Stimulated activated CD8-positive, alpha-beta memory T cell treated with anti-CD3 and anti-CD28 coated beads, Interleukin-7, amount 100 ng/mL, for 1 hour (primary cell): ENCODE measurements around the gene KAT8.
"Not testable (repeated sequence)": the region's sequence is repeated elsewhere in the genome, so short reads cannot be mapped to it uniquely, and the experiment has no call there.

Experiments
- DNase-seq, 2 donors: peaks; one replicate each; pipeline ENCODE4 v3.0.0-alpha.2; 2020; ENCODE audit warnings: low read depth in 2 of 2

KAT8 gene

DNA sequence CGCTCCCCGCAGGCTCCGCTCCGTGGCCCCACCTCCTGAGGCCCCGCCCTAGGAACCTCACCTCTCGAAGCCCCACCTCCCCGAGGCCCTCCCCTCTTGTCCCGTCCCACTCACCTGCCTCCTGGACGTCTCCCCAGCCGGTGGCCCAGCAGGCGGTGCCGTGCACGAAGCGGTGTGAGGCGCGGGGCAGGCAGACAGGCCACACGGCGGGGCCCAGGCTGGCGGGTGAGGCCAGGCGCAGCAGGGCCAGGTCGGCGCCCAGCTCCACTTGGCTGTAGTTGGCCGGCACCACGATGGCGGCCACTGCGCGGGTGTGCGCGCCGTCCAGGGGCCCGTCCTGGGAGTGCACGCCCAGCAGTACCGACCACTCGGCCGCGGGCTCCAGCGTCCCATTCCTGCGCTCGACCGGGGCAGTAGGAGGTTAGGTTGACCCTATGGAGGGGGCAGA is 30.8 kb downstream of the KAT8 start:
- no peak for DNase-seq

DNA sequence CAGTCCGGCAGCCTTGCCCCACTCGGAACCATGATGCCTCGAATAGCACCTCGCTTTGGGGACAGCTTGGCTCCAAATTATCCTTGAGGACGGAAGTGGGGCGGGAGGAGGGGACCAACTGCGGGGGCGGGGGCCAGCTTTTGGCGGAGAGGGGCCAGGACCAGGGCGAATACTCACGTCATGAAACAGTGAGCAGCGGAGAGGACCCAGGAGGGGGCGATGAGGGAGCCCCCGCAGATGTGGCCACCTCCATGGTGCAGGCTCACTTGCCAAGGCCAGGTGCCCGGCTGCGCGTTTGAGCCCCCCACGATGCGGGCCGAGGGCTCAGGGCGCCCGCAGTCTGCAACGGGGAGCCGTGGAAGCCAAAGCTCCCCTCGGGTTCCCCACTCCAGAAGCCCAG is 31.4 kb downstream of the KAT8 start:
- no peak for DNase-seq

DNA sequence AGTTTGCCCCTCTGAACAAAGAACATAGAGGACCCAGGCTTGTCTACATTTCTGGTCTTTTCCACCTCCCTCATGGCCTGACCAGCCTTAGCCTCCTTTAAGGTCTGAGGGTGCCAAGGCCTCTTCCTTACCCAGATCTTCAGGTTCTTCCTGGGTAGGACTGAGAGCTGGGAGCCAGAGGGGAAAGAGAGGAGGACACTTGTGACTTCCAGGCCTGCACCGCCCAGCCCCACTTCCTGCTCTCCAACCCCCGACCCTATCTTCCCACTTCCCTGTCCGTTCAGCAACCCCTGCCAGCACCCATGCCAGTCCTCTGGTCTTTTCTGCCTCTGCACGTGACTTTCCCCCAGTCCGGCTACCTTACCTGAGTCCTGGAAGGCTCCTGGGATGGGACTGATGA is 31.9 kb downstream of the KAT8 start:
- DNase-seq: no peak

DNA sequence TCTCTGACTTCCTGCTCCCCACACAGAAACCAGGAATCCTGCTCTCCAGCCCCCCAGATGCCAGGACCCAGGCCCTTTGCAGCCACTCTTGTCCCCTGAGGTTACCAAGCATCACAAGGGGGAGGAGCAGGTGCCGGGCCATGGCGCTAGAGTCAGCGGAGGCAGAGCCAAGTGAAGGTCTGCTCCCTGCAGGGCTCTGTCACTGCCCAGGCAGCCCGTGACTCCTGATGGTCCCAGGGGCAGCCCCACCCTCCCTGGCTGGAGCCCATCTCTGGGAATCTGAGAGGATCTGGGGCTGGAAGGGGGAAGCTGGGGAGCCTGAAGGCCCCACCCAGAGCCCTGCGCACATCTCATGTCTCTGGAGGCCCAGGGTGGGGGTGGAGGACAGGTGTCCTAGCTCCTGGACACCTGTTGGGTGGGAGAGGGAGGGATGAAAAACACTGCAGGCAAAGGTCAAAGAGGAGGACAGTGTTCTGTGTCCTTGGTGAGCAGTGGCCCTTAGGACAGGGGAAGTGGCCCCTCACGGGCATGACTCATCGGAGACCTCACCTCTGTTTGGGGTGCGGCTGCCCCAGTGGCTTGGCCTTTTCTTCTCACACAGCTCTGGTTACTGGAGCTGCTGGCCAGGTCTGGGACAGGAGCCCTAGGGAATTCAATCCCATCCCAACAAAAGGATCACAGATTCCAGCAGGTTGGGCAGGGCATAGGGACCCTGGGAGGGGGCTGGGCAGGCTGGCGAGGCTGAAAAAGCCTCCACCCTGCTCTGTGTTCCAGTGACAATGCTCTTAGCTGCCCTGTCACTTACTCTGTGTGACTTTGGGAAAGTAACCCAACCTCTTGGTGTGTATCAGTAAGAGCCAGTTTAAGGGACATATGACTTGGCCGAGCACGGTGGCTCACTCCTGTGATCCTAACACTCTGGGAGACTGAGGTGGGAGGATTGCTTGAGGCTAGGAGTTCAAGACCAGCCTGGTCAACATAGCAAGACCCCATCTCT is 32.7 kb downstream of the KAT8 start, which contains the start of gene PRSS36:
TSS of gene PRSS36 (minus strand) at position 173 of the 997 bp plus-strand sequence. CDS start at position 142, 31 bp downstream.
- no peak for DNase-seq

DNA sequence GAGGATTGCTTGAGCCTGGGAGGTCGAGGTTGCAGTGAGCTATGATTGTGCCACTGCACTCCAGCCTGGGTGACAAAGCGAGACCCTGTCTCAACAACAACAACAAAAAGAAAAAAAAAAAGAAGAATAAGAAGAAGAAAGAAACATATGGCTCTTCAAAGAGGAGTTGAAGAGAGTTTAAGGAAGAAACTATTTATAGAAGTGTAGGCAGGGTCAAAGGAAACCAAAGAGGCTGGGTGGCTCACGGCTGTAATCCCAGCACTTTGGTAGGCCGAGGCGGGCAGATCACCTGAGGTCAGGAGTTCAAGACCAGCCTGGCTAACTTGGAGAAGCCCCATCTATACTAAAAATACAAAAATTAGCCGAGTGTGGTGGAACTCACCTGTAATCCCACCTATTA is 33.5 kb downstream of the KAT8 start:
- not testable (repeated sequence) for DNase-seq

DNA sequence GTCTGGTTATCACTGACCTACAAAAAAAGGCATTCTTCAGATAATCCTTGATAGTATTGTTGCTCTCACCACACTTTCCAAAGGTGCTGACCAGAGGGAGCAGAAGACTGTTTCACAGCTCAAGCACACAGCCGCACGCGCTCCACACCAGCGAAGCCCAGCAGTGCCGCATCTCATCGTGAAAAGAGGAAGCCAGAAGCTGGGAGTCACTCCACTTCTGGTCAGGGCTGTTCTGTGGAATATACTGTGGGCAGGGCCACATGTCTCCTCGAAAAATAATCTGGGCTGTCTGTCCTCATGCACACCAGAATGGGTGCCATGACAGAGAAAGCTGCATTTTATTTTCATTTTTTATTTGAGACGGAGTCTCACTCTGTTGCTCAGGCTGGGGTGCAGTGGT is 39.7 kb downstream of the KAT8 start:
- DNase-seq: no peak

DNA sequence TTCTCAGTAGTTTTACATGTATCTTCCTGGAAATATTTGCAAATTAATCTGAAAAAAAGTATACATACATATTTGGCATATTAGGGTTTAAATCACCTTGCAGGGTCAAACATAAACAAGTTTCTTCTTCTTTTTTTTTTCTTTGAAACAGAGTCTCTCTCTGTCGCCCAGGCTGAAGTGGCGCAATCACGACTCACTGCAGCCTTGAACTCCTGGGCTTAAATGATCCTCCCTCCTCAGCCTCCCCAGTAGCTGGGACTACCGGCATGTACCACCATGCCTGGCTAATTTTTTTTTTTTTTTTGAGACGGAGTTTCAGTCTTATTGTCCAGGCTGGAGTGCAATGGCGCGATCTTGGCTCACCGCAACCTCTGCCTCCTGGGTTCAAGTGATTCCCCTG is 49.9 kb downstream of the KAT8 start:
- DNase-seq: no peak

DNA sequence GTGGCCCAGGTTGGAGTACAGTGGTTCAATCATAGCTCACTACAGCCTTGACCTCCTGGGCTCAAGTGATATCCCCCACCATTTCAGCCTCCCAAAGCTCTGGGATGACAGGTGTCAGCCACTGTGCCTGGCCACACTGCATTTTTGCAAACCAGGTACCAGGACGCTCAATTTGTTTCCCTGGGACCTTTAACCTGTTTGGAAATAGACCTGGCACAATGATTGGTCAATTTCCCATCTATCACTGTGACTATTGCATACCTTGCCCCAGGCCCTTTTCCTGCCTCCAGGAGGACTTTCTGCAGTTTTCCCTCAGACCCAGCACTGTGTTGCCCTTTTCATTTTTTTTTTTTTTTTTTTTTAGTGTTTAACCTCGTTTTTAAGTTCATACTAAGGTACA is 51.4 kb downstream of the KAT8 start:
- no peak for DNase-seq

DNA sequence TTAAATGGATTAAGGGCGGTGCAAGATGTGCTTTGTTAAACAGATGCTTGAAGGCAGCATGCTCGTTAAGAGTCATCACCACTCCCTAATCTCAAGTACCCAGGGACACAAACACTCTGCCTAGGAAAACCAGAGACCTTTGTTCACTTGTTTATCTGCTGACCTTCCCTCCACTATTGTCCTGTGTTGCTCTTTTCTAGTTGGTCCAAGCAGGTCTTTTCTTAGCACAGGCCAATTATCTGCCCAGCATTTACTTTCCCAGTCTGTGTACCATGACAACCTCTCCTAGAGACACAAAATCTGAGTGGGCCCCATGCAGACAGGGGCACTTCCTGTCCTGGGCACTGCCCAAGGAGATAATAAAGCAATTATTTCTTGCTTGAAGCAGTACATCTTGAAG is 52.6 kb downstream of the KAT8 start:
- not testable (repeated sequence) for DNase-seq

DNA sequence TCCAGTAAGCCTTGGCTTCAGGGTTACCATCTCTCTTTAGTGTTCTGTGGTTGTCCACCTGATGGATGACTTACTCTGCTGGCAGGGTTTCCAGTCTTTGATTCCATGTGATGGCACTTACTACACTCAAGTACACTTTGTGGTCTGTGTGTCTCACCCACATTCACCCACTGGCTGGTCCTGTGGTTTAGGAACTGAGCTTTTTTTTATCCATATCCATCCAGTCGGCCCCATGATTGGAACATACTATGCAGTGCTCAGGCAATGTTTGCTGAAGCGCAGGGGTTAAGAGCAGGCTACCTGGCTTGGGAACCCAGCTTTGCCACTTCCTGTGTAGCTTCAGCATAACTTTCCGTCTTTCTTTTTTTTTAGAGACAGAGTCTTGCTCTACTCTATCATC is 59.7 kb downstream of the KAT8 start:
- DNase-seq: no peak

DNA sequence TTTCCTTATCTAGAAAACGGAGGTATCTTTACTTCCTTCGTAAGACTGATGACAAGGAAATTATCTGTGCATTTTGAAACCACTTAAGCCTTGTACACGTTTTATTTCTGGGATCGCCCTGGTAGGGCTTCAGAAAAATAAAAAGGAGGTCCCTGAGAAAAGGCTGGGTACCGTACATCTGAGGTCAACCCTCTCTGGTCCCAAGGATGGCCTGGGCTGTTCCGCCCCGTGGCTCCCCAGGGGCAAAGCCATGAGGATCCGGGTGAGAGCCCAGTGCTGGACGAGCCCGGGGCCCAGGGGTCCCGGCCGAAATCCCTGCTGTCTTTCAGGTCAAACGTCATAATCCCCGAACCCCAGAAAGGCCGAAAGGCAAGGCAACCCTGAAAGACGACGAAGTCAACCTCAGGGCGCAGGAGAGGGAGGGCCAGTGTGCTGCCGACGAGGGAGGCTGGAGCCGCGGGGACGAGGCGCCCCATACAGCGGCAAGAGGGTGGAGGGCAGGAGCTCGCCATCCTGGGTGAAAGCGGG is 61.8 kb downstream of the KAT8 start:
- DNase-seq: no peak

DNA sequence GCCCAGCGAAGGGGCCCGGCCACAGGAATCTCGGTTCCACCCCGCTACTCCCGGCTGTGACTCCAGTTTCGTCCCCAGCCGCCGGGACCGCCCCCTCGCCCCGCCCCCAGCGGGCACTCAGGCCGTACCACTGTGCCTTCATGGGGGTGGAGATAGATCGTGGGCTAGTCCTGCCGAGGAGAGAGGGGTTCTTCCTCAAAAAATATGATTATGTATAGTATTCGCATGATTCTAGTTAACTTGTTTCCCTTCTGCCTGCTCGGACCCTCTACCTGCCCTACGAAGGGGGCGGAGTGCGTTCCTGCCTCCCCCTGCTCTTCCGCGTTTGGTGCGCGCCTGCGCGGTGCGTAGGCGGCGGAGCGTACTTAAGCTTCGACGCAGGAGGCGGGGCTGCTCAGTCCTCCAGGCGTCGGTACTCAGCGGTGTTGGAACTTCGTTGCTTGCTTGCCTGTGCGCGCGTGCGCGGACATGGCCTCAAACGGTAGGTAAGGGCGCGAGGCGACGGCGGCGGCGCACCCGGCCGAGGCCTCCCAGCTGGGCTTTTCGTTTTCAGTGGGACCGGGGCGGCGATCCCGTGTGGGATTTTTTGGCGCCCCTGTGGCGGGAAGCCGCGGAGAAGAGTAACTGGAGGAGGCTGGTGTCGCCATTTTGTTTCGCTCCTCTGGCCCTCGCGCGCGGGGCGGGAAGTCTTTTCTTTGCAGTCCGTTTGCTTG is 62.4 kb downstream of the KAT8 start, which contains the start of gene FUS:
TSS of gene FUS (plus strand) at position 393 of the 713 bp plus-strand sequence. CDS start at position 469, 76 bp downstream.
- peak; percentile 84 to 86 for DNase-seq
